Measurements from ENCODE around the gene CENPT. TPM values are rescaled to one million over a fixed set of nuclear protein-coding genes. Genes with fewer than 3 reads are reported as not detected.

Gene CENPT
- total and polyA plus RNA-seq, 7 donors = 9.6 to 53.7 (median 38.2) TPM

DNA sequence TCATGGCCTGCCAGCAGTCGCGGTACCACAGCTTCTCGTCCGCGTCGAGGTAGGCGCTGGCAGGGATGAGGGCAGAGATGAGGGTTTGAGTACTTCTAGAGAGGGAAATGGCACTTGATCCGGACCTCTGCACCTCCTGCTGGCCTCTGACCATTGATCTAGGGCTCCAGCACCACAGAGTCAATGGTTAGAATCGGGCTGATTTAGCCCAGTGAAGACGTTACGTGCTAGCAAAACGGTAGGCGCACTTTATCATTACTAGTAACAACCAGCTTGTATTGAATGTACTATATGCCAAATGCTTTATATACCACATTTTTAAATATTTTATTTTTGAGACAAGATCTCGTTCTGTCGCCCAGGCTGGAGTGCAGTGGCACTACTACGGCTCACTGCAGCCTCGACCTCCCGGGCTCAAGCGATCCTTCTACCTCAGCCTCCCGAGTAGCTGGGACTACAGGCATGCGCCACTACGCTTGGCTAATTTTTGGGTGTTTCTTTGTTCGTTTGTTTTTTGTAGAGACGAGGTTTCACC lies 40.3 kb downstream of the CENPT start:
- intact Hi-C loops (cut with DNase I) = loop anchor here (2.0 to 10.0 kb wide), 4 partner anchors 40 to 282 kb away; partner anchors contain the start of genes CENPT, DDX28, DUS2 and NUTF2
- WGBS, 2 donors = 32 to 33% methylated on average over 24 of the region's 24 CpGs
- Histone ChIP-seq H3K4me3 (peak overlapping the region; percentile 83 to 99 (median 96)), H3K27me3 (no peaks in the 10 kb centered on the region), H3K27ac (peak overlapping the region; percentile 74 to 89 (median 82)), H3K36me3 (peaks cover 0 to 12% (median 0%) of the 10 kb centered on the region in 4 donors), H3K9me3 (no peaks in the 10 kb centered on the region), H3K4me1 (peaks cover 0 to 28% (median 21%) of the 10 kb centered on the region in 4 donors)
- DNase-seq = no peak
- TF ChIP-seq, protein P1, sequence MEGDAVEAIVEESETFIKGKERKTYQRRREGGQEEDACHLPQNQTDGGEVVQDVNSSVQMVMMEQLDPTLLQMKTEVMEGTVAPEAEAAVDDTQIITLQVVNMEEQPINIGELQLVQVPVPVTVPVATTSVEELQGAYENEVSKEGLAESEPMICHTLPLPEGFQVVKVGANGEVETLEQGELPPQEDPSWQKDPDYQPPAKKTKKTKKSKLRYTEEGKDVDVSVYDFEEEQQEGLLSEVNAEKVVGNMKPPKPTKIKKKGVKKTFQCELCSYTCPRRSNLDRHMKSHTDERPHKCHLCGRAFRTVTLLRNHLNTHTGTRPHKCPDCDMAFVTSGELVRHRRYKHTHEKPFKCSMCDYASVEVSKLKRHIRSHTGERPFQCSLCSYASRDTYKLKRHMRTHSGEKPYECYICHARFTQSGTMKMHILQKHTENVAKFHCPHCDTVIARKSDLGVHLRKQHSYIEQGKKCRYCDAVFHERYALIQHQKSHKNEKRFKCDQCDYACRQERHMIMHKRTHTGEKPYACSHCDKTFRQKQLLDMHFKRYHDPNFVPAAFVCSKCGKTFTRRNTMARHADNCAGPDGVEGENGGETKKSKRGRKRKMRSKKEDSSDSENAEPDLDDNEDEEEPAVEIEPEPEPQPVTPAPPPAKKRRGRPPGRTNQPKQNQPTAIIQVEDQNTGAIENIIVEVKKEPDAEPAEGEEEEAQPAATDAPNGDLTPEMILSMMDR (IDR thresholded peaks at IDR 0.05) = no peak
- TF ChIP-seq POLR2AphosphoS5 (IDR thresholded peaks at IDR 0.05) = no peak
- TF ChIP-seq EP300 (IDR thresholded peaks at IDR 0.05) = no peak
- no peak for TF ChIP-seq POLR2A (IDR thresholded peaks at IDR 0.05)

DNA sequence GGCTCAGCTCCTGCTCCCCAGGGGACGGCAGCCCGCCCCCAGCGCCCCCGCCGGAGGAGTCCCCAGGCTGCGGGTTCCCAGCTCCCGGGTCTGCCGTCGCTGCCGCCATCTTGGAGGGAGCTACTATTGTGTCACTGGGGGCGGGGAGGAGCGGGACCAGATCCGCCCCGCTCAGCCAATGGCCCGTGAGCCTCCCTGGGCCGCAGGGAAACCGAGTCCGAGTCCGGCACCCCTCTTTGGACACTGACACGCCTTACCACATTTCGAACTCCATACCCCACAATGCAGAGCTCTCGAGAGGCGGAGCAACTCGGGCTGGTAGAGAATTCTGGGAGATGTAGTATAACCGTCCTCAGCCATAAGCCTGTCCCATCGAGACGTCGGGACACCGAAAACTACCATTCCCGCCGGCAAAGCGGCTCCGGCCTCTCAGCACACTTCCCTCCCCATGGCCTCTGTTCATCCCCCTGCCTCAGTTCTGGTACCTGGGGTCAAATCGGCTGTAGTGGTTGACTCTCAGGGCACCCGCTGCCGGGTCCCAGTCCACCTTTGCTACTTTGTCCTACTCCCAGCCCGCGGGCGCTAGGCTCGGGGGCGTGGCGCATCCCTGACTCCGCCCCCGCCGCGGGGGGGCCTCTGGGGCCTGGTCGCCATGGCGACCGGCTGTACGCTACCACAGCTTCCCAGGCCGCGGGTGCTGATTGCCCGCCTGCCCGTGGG lies 40.9 kb downstream of the CENPT start, which contains the start of the genes RANBP10 and TSNAXIP1:
Gene RANBP10, minus strand, starts transcription at position 133 of the 720 bp plus-strand sequence. Its CDS starts 24 bp downstream, at position 109.
Gene TSNAXIP1, plus strand, starts transcription at position 462 of the 720 bp plus-strand sequence. CDS start 261 bp downstream, outside the sequence.
- peak within 1 kb of the TSS; percentile 80 to 92 (median 86) for H3K27ac ChIP-seq
- peak within 1 kb of the TSS; percentile 83 to 99 (median 96) for H3K4me3 ChIP-seq
- intact Hi-C loops (cut with DNase I) = loop anchor here (2.0 to 10.0 kb wide), 4 partner anchors 40 to 282 kb away; partner anchors contain the start of genes CENPT, DDX28, DUS2 and NUTF2
- no peaks in the 10 kb centered on the region for H3K9me3 ChIP-seq
- H3K27me3 ChIP-seq = no peaks in the 10 kb centered on the region
- peaks cover 0 to 28% (median 22%) of the 10 kb centered on the region in 4 donors for H3K4me1 ChIP-seq
- peak; percentile 99 for DNase-seq
- H3K36me3 ChIP-seq = peaks cover 0 to 12% (median 0%) of the 10 kb centered on the region in 4 donors
- TF ChIP-seq POLR2AphosphoS5 (IDR thresholded peaks at IDR 0.05) (peak; percentile 79 to 92 (median 88)), EP300 (IDR thresholded peaks at IDR 0.05) (no peak), POLR2A (IDR thresholded peaks at IDR 0.05) (peak; percentile 39 to 75)
- TF ChIP-seq, protein P1 (IDR thresholded peaks at IDR 0.05) = no peak
- 0% methylated on average over 54 of the region's 54 CpGs for WGBS, 2 donors

DNA sequence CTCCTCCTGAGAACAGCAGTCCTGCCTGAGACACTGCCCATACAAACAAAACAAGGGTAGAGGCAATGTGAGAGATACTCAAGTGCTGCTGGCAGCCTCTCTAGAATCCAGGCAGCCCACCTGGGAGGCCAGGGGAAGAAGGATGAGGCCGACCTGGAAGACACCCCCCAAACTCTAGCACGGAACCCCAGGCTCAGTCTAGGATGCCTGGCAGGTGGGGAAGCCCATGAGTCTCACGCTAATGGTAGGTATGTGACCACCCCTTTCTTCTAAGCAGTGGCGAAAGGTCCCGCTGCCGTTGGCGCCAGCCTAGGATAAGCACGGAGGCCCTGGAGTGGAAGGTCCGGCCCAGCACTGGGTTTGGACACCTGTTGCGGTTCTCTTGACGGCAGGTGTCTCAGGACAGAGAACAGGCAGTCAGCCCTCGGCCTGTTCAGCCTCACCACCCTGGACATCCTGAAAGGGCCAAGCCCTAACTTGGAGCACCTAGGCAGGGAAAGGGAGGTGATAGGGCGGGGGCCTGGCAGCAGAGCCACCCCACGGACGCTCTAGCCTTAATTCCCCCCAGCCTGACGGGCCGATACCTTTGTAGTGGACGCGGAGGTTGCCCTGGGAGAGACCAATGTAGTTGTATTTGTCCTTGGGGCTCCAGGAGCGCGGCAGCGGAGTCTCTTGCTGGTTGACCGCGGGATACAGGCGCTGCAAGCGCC lies 41.6 kb downstream of the CENPT start:
- TF ChIP-seq POLR2AphosphoS5 (IDR thresholded peaks at IDR 0.05) = no peak
- TF ChIP-seq, protein P1 (IDR thresholded peaks at IDR 0.05) = no peak
- TF ChIP-seq EP300 (IDR thresholded peaks at IDR 0.05) = no peak
- TF ChIP-seq POLR2A (IDR thresholded peaks at IDR 0.05) = no peak
- Histone ChIP-seq H3K4me3 (peak overlapping the region; percentile 83 to 99 (median 96)), H3K9me3 (no peaks in the 10 kb centered on the region), H3K27ac (peak overlapping the region; percentile 80 to 92 (median 86)), H3K27me3 (no peaks in the 10 kb centered on the region), H3K36me3 (peaks cover 0 to 12% (median under 1%) of the 10 kb centered on the region in 4 donors), H3K4me1 (peaks cover 0 to 29% (median 24%) of the 10 kb centered on the region in 4 donors)
- 1% methylated on average over 26 of the region's 26 CpGs for WGBS, 2 donors
- DNase-seq = no peak
- intact Hi-C loops (cut with DNase I) = loop anchor here (2.0 to 10.0 kb wide), 4 partner anchors 41 to 281 kb away; partner anchors contain the start of genes CENPT, DDX28, DUS2 and NUTF2

DNA sequence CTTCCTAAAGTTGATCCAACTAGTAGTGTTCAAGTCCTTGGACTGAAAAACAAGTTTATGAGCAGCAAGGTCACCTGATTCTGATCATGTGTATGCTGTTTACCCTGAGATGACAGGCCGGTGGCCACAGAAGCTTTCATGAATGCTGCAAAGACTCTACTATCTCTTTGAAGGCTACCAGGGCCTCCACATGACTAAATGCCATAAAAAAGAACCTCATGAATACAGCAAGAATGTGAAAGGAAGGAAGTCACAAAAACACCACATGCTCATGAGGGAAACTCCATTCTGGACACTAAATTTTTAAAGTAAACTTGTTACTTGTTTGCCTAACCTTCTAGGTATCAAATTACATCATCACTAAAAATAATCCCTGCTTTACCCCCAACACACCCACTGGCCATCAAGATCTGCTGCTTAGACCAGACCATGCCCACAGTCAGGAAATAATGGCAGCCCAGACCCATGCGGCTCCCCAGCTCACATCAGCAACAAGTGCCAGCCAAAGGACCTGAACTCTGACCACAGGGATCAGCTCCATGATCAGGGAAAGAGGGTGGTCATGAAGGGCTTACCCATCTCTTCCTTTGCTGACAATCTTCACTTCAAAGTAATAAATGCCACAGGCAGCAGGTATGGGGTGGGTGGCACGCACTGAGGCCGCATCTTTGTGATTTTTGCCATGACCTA lies 42.5 kb downstream of the CENPT start:
- Histone ChIP-seq H3K4me1 (peaks cover 0 to 36% (median 24%) of the 10 kb centered on the region in 4 donors), H3K4me3 (peak overlapping the region in 3 of 4 donors; percentile 83 to 99 (median 93)), H3K36me3 (peaks cover 0 to 12% (median 2%) of the 10 kb centered on the region in 4 donors), H3K27me3 (no peaks in the 10 kb centered on the region), H3K27ac (no peak overlapping the region), H3K9me3 (no peaks in the 10 kb centered on the region)
- DNase-seq = no peak
- no peak for TF ChIP-seq POLR2AphosphoS5 (IDR thresholded peaks at IDR 0.05)
- TF ChIP-seq EP300 (IDR thresholded peaks at IDR 0.05) = no peak
- TF ChIP-seq POLR2A (IDR thresholded peaks at IDR 0.05) = no peak
- TF ChIP-seq, protein P1 (IDR thresholded peaks at IDR 0.05) = no peak
- intact Hi-C loops (cut with DNase I) = loop anchor here (10.0 kb wide), 2 partner anchors 220 to 280 kb away; partner anchors contain the start of genes DDX28, DUS2 and RIPOR1
- 74 to 84% methylated on average over 4 of the region's 4 CpGs for WGBS, 2 donors
